Measurements from ENCODE around the gene UBE2E2. TPM values are rescaled to one million over a fixed set of nuclear protein-coding genes. Genes with fewer than 3 reads are reported as not detected.
A peak's percentile ranks its signal among the peaks of the same experiment; 100 is the strongest.

The UBE2E2 gene
- total RNA-seq, 1 donor from 2014 or later, result 61.3 TPM

DNA sequence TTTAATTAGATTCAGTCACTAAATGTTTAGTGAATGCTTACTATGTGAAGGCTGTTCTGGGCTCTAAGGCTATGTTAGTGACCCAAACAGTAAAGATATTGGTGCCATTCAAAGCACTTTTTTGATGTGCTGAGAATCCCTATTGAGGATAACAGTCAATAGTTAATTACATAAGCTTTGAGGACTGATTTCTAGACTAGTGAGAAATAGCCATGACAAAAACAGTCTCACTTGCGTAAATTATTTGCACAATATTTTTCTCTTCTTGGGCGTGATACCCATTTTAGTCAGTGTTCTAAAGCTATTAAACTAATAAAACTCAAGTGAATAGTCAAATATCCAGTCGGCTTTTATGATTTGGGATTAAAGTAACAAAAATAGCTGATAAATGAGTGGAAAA is 74.6 kb downstream of the UBE2E2 start:
- no peaks in the 10 kb centered on the region for H3K36me3 ChIP-seq (ENCODE audit: control insufficient read depth, insufficient read depth, low read length)
- TF ChIP-seq, protein P1, sequence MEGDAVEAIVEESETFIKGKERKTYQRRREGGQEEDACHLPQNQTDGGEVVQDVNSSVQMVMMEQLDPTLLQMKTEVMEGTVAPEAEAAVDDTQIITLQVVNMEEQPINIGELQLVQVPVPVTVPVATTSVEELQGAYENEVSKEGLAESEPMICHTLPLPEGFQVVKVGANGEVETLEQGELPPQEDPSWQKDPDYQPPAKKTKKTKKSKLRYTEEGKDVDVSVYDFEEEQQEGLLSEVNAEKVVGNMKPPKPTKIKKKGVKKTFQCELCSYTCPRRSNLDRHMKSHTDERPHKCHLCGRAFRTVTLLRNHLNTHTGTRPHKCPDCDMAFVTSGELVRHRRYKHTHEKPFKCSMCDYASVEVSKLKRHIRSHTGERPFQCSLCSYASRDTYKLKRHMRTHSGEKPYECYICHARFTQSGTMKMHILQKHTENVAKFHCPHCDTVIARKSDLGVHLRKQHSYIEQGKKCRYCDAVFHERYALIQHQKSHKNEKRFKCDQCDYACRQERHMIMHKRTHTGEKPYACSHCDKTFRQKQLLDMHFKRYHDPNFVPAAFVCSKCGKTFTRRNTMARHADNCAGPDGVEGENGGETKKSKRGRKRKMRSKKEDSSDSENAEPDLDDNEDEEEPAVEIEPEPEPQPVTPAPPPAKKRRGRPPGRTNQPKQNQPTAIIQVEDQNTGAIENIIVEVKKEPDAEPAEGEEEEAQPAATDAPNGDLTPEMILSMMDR (IDR thresholded peaks at IDR 0.05; ENCODE audit: insufficient read depth, low read length, severe bottlenecking), result no peak
- DNase-seq (ENCODE audit: low read depth) (no peak), FAIRE-seq (no peak)
- H3K27me3 ChIP-seq (ENCODE audit: control insufficient read depth, insufficient read depth, low read length), result no peaks in the 10 kb centered on the region
- no peak overlapping the region for H3K4me3 ChIP-seq (ENCODE audit: low read depth, low read length)

DNA sequence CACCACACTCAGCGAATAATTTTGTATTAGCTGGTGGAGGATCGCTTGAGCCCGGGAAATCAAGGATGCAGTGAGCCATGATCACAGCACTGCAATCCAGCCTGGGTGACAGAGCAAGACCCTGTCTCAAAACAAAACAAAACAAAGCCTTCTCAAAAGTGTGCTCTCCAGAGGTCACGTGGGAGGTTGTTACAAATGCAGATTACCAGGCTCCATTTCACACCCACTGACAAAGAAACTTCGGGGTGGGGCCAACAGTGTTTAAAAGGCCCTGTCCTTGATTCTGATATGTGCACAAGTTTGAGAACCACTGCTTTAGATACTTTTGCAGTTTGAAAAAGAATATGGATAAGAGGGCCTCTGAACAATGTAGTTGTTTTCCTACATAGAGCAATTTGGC is 80.5 kb downstream of the UBE2E2 start:
- FAIRE-seq, result no peak
- no peaks in the 10 kb centered on the region for H3K36me3 ChIP-seq (ENCODE audit: control insufficient read depth, insufficient read depth, low read length)
- H3K27me3 ChIP-seq (ENCODE audit: control insufficient read depth, insufficient read depth, low read length), result no peaks in the 10 kb centered on the region
- DNase-seq (ENCODE audit: low read depth), result no peak
- TF ChIP-seq, protein P1 (IDR thresholded peaks at IDR 0.05; ENCODE audit: insufficient read depth, low read length, severe bottlenecking), result no peak
- no peak overlapping the region for H3K4me3 ChIP-seq (ENCODE audit: low read depth, low read length)

DNA sequence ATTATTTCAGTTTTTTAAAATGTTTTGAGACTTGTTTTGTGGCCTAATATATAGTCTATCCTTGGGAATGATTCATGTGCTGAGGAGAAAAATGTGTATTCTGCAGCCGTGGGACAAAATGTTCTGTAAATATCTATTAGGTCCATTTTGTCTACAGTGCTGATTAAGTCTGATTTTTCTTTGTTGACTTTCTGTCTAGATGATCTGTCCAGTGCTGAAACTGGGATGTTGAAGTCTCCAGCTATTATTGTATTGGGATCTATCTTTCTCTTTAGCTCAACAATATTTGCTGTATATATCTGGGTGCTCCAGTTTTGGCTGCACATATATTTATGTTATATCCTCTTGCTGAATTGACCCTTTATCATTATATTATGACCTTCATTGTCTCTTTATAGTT is 85.2 kb downstream of the UBE2E2 start:
- no peak for FAIRE-seq
- Histone ChIP-seq H3K4me3 (ENCODE audit: low read depth, low read length) (no peak overlapping the region), H3K27me3 (ENCODE audit: control insufficient read depth, insufficient read depth, low read length) (no peaks in the 10 kb centered on the region), H3K36me3 (ENCODE audit: control insufficient read depth, insufficient read depth, low read length) (no peaks in the 10 kb centered on the region)
- TF ChIP-seq, protein P1 (IDR thresholded peaks at IDR 0.05; ENCODE audit: insufficient read depth, low read length, severe bottlenecking), result no peak
- DNase-seq (ENCODE audit: low read depth), result peak; percentile 17

DNA sequence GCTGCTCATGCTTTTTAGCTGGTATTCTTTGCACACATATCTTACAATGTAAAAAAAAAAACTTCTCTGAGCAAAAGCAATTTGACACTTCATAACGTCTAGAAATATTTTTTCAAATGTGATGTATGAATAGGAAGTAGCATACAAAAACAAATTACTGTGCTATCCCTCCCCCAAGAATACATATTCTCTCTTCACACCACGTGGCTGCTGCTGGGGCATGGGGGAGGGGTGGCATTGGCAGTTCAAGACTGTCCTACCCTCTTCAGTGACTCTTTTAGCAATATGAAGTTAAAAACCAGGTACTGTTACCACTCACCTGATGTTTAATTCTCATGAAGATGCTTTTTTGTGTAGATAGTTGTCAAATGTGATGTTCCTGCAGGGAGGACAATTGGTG is 85.6 kb downstream of the UBE2E2 start:
- Histone ChIP-seq H3K27me3 (ENCODE audit: control insufficient read depth, insufficient read depth, low read length) (no peaks in the 10 kb centered on the region), H3K36me3 (ENCODE audit: control insufficient read depth, insufficient read depth, low read length) (no peaks in the 10 kb centered on the region), H3K4me3 (ENCODE audit: low read depth, low read length) (no peak overlapping the region)
- DNase-seq (ENCODE audit: low read depth) (no peak), FAIRE-seq (no peak)
- TF ChIP-seq, protein P1 (IDR thresholded peaks at IDR 0.05; ENCODE audit: insufficient read depth, low read length, severe bottlenecking), result no peak

DNA sequence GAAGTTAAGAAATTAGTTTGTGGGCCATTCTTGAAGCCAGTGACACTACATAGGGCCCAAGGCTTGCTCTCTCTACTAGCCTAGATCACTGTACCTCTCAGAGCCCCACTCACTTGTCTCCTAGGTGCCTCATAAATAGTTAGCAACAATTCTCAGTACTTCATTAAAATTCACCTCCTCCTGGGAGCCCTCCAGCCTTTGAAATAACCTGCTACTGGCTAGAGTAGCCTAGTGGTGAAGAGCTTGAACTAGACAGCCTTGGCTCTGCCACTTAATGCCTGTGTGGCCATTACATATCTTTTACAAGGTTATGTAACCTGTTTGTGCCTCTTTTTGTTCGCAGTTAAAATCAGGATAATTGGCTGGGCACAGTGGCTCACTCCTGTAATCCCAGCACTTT is 89.3 kb downstream of the UBE2E2 start:
- Histone ChIP-seq H3K4me3 (ENCODE audit: low read depth, low read length) (no peak overlapping the region), H3K36me3 (ENCODE audit: control insufficient read depth, insufficient read depth, low read length) (no peaks in the 10 kb centered on the region), H3K27me3 (ENCODE audit: control insufficient read depth, insufficient read depth, low read length) (no peaks in the 10 kb centered on the region)
- TF ChIP-seq, protein P1 (IDR thresholded peaks at IDR 0.05; ENCODE audit: insufficient read depth, low read length, severe bottlenecking), result no peak
- no peak for DNase-seq (ENCODE audit: low read depth)
- no peak for FAIRE-seq

DNA sequence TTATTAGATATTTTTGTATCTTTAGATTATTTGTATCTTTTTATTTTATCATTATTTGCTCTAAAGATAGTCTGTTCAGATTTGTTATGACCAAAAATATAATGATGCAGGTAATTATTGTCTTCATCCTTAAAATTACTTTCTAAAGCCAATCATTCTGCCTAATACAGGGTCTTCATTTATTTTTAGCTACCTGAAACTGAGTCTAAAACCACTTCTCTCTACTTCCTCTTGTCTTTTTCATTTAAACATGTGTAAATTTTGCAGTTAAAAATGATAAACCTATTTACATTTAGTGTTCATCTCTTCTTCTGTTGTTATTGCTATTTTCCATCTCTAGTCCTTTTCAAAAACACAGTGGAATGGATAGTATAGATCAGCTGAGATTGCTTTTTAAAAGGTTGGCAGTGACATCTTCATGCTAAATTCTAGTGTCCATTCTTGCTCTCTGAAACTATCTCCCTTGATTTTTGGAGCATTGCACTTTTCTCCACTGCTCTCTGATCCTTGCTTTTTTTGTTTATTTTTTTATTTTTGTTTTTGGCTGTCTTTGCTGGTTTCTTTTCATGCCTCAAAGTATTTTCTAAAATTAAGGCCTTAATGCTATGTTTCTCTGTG is 91.8 kb downstream of the UBE2E2 start:
- TF ChIP-seq, protein P1 (IDR thresholded peaks at IDR 0.05; ENCODE audit: insufficient read depth, low read length, severe bottlenecking), result no peak
- H3K4me3 ChIP-seq (ENCODE audit: low read depth, low read length), result no peak overlapping the region
- no peaks in the 10 kb centered on the region for H3K27me3 ChIP-seq (ENCODE audit: control insufficient read depth, insufficient read depth, low read length)
- DNase-seq (ENCODE audit: low read depth), result no peak
- H3K36me3 ChIP-seq (ENCODE audit: control insufficient read depth, insufficient read depth, low read length), result no peaks in the 10 kb centered on the region
- FAIRE-seq, result no peak
